ENCODE results near the gene KCTD20.

KCTD20 gene

GRCh38 chr6:36536873-36537547 is 94.2 kb downstream of the KCTD20 start:
- DNase-seq (ENCODE audit: low read depth): no peak

- DNase-seq (ENCODE audit: low read depth): no peak
Observed at GRCh38 chr6:36539814-36540568, 97.2 kb downstream of the KCTD20 start.
